HG03135 (cell line): ENCODE measurements around the gene PCBP3.
"Not testable (repeated sequence)": the region's sequence is repeated elsewhere in the genome, so short reads cannot be mapped to it uniquely, and the experiment has no call there.

Experiments used
- ATAC-seq: cut with Tn5 transposase; IDR thresholded peaks from one replicate; pipeline ENCODE4 v1.9.1; 2021; ENCODE audit warnings: mild to moderate bottlenecking, moderate library complexity; ENCODE audit not compliant: unreplicated experiment

Gene PCBP3

DNA sequence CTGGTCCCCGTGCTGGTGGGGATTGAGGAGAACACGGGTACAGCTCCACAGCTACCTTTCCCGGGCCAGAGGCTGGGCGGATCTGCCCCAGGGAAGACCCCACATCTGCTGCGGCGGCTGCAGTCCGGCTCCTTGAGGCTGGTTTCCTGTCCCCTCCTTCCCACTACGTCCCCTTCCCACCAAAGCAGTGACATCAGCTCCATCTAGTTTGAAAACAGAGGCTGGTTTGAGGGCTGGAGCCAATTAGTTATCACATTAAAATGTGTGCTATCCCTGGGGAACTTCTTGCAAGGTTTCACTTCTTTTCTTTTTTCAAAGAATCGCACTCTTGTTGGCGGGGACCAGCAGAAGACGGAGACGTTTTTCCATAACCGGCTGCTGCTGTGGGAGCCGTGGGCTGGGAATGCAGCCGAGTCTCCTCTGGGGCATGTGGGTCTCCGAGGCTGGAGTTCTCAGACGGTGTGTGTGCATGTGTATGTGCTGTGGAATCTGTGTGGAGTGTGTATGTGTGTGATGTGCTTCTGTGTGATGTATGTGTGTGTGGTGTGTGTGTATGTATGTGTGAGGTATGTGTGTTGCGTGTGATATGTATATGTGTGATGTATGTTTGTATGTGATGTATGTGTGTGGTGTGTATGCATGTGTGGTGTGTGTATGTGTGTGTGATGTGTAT, 8.9 kb upstream of the PCBP3 start:
- no peak for ATAC-seq

DNA sequence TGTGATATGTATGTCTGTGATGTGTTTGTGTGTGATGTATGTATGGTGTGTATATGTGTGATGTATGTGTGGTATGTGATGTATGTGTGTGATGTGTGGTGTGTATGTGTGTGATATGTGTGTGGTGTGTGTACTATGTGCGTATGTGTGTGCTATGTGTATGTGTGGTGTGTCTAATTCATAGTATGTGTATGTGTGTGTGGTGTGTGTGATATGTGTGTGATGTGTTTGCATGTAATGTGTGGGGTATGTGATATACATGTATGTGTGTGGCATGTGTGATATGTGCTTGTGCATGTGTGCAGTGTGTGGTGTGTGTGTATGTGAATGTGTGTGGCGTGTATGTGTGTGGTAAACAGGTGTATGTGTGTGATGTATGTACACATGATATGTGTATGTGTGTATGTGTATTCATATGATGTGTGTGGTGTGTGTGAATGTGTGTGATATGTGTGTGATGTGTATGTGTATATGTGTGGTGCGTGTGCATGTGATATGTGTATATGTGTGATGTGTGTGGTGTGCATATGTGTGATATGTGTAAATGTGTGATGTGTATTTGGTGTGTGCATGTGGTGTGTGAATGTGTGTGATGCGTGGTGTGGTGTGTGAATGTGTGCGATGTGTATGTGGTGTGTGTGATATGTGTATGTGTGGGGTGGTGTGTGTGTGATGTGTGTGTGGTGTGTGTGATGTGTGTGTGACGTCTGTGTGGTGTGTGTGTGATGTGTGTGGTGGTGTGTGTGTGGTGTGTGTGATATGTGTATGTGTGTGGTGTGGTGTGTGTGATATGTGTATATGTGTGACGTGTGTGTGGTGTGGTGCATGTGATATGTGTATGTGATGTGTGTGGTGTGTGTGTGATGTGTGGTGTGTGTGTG, 8.0 kb upstream of the PCBP3 start:
- ATAC-seq, result no peak

DNA sequence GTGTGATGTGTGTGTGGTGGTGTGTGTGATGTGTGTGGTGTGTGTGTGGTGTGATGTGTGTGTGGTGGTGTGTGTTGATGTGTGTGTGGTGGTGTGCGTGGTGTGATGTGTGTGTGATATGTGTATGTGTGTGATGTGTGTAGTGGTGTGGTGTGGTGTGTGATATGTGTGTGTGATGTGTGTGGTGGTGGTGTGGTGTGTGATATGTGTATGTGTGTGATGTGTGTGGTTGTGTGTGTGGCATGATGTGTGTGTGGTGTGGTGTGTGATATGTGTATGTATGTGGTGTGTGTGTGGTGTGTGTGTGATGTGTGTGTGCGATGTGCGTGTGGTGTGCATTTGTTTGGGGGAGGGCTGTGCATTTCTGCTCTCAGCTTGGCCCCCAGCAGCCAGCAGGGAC, 7.1 kb upstream of the PCBP3 start:
- no peak for ATAC-seq

DNA sequence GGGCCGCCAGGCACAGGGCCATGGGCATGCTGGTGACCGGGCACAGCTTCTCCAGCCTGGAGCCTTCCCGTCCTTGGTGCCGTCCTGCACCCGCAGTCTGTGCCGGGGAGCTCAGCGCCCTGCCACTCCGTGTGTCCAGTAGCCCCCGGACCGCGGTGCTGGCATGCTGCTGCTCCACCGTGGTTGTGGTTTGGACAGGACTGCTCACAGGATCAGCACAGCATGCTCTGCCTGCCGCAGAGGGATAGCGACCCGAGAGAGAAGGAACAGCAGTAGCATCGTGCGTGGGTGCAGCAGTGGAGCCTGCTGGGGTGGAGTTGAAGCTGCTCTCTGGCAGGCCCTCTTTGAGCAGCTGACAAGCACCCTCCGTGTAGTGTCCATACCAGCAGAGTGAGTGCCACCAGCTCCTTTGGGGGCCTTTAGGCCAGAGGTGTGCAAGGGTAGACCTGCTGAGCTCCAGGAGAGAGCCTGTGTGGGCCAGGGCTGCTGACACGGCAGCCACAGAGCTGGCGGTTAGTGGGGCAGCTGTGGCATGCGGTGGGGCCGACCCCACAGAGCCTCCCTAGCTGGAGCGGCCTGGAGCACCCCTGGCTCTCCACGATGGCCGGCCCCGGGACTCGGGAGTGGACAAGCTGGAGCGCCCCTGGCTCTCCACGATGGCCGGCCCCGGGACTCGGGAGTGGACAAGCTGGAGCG, 6.4 kb upstream of the PCBP3 start:
- ATAC-seq, result no peak

GRCh38 chr21:45637883-45638282, 5.6 kb upstream of the PCBP3 start:
- no peak for ATAC-seq

DNA sequence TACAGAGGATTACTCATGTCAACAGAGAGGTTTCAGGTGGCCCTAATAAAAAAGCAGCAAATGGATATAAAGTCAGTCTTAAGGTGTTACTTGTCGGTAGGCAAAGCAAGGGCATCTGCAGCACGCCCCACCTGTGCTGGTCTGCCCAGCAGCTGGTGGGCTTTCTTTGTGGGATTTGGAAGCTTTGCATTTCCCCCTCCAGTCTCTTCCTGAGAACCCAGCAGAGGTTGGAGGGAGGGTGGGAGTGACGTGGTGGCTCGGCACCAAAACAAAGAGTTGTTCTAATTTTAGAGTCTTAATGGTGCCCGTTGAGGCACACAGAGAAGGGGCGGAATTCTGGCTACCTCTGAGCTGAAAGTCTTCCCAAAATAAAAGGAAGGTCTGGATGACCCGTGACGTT, 4.8 kb upstream of the PCBP3 start:
- ATAC-seq, result no peak

DNA sequence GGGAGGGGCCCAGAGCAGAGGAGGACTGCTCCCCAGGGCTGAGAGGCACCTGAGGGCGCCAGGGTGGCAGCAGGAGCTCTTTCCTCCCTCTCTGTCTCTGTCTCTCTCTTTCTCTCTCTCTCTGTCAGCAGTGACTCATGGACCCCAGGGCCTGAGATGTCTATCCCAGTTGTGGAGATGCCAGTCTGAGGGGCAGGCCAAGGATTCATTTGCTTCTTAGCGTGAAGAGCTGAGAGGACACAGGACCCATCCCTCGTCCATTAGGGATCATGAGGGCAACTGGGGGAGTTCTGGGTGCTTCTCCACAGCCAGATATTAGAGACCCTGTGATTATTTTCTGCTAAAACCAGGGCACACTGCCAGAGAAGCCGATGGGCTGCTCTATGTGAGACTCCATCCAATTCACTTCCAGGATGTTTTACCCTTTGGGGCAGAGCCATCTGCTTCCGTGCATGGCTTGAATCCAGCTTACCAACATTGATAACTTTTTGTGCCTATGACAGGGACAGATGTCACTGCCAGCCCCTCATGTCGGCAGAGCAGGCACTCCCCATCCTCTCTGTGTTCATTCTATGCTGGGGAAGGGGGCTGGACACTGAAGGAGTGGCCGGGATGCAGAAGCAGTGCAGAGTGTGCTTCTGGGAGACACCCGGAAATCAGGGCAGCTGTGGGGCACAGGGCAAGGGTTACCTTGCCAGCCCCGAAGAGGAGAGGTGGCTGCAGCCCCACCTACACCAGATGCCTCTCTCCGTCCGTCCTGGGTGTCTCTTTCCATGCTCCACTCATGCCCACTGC, 4.1 kb upstream of the PCBP3 start:
- no peak for ATAC-seq

- ATAC-seq, result no peak
Measured at GRCh38 chr21:45640001-45640887, 3.3 kb upstream of the PCBP3 start.

DNA sequence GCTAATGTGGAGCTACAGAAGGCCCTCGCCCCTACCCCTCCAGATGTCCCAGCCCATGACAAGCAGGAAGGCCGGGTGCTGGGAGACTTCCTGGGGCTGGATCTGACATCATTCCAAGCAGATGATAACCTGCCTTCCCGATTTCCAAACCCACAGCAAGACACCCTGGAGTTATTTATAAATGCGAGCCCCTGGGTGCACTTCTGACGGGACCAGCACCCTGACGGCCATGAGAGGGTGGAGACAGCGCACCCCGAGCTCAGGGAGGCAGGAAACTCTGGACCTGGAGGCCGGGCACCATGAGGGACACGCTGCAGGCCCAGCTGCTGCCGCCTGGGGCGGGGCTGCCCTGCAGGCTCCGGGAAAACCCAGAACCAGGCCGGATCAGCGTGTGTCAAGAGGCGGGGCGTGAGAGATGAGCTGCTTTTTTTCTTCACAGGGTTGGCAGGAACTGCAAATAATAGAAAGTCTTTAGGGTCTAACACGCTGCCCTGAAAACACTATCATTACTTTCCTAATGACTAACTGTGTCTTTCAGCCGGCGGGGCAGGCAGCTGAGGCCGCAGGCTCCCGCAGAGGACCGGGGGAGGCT, 2.5 kb upstream of the PCBP3 start:
- no peak for ATAC-seq

GRCh38 chr21:45641480-45642035, 2.0 kb upstream of the PCBP3 start:
- no peak for ATAC-seq

GRCh38 chr21:45642122-45642813, 1.3 kb upstream of the PCBP3 start:
- no peak for ATAC-seq

- ATAC-seq, result no peak
Measured at GRCh38 chr21:45644041-45644906, 749 bp downstream of the PCBP3 start.

- ATAC-seq, result no peak
Measured at GRCh38 chr21:45651921-45652320, 8.4 kb downstream of the PCBP3 start.

DNA sequence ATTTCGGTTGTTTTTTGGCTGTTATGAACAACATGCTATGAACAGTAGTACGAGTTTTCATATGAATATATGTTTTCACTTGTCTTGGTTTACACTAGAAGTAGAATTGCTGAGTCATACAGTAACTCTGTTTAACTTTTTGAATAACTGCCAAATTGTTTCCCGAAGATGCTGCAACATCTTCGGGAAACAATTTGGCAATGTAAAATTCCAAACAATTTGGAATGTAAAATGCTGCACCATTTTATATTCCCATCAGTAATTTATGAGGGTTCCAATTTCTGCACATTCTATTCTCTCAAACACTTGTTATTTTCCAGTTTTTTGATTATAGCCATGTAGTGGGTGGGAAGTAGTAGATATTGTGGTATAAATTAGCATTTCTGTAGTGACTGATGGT, 11.6 kb downstream of the PCBP3 start:
- no peak for ATAC-seq

DNA sequence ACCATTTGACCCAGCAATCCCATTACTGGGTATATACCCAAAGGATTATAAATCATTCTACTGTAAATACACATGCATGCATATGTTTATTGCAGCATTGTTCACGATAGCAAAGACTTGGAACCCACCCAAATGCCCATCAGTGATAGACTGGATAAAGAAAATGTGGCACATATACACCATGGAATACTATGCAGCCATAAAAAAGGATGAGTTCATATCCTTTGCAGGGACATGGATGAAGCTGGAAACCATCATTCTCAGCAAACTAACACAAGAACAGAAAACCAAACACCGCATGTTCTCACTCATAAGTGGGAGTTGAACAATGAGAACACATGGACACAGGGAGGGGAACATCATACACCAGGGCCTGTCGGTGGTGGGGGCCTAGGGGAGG, 12.6 kb downstream of the PCBP3 start:
- ATAC-seq, result not testable (repeated sequence)

- ATAC-seq, result not testable (repeated sequence)
Measured at GRCh38 chr21:45661913-45662622, 18.5 kb downstream of the PCBP3 start.

DNA sequence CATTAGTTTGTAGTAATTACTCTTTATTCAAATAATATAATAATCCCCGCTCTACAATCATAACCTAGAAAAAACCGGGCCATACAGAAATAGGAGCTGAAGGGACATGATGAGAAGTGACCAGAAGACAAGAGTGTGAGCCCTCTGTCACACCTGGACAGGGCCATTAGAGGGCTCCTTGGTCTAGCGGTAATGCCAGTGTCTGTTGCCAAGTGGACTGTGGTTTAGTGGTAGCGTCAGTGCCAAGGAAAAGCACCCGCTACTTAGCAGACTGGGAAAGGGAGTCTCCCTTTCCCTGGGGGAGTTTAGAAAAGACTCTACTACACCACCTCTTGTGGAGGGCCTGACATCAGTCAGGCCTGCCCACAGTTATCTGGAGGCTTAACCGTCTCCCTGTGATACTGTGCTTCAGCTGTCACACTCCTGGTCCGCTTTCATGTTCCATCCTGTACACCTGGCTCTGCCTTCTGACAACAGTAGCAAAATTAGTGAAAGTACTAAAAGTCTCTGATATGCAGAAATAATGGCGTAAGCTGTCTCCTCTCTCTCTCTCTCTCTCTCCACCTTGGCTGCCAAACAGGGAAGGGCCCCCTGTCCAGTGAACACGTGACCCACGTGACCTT, 19.2 kb downstream of the PCBP3 start:
- not testable (repeated sequence) for ATAC-seq
